ENCODE measurements around the gene CELSR2.
A peak's percentile ranks its signal among the peaks of the same experiment; 100 is the strongest.
"Not testable (repeated sequence)": the region's sequence is repeated elsewhere in the genome, so short reads cannot be mapped to it uniquely, and the experiment has no call there.

The CELSR2 gene

GRCh38 chr1:109281680-109282496 lies 32.5 kb downstream of the CELSR2 start:
- no peak for DNase-seq (ENCODE audit: low spot score)

- no peak for DNase-seq (ENCODE audit: low spot score)
Measured at GRCh38 chr1:109282497-109282951, 33.2 kb downstream of the CELSR2 start.

- peak; percentile 98 for DNase-seq (ENCODE audit: low spot score)
Measured at GRCh38 chr1:109282952-109283747, 33.8 kb downstream of the CELSR2 start, which contains the start of gene PSRC1. TSS of gene PSRC1 (minus strand) at chr1:109283145.

GRCh38 chr1:109283748-109284600 lies 34.6 kb downstream of the CELSR2 start:
- DNase-seq (ENCODE audit: low spot score), result no peak

GRCh38 chr1:109286762-109287161 lies 37.4 kb downstream of the CELSR2 start:
- DNase-seq (ENCODE audit: low spot score), result not testable (repeated sequence)

- no peak for DNase-seq (ENCODE audit: low spot score)
Measured at GRCh38 chr1:109290137-109290536, 40.8 kb downstream of the CELSR2 start.

- no peak for DNase-seq (ENCODE audit: low spot score)
Measured at GRCh38 chr1:109290998-109291397, 41.7 kb downstream of the CELSR2 start.

- DNase-seq (ENCODE audit: low spot score), result no peak
Measured at GRCh38 chr1:109292364-109292763, 43.0 kb downstream of the CELSR2 start.

- no peak for DNase-seq (ENCODE audit: low spot score)
Measured at GRCh38 chr1:109293026-109293425, 43.7 kb downstream of the CELSR2 start.

- no peak for DNase-seq (ENCODE audit: low spot score)
Measured at GRCh38 chr1:109294481-109294880, 45.1 kb downstream of the CELSR2 start.

- DNase-seq (ENCODE audit: low spot score), result no peak
Measured at GRCh38 chr1:109295712-109296415, 46.5 kb downstream of the CELSR2 start.

GRCh38 chr1:109296782-109297181 lies 47.4 kb downstream of the CELSR2 start:
- no peak for DNase-seq (ENCODE audit: low spot score)

- no peak for DNase-seq (ENCODE audit: low spot score)
Measured at GRCh38 chr1:109298666-109299557, 49.6 kb downstream of the CELSR2 start.

GRCh38 chr1:109299558-109300343 lies 50.4 kb downstream of the CELSR2 start:
- no peak for DNase-seq (ENCODE audit: low spot score)

- DNase-seq (ENCODE audit: low spot score), result no peak
Measured at GRCh38 chr1:109300650-109301151, 51.4 kb downstream of the CELSR2 start.

- DNase-seq (ENCODE audit: low spot score), result no peak
Measured at GRCh38 chr1:109301874-109302273, 52.5 kb downstream of the CELSR2 start.

GRCh38 chr1:109304226-109304920 lies 55.0 kb downstream of the CELSR2 start:
- DNase-seq (ENCODE audit: low spot score), result peak; percentile 29

GRCh38 chr1:109305991-109306390 lies 56.7 kb downstream of the CELSR2 start:
- not testable (repeated sequence) for DNase-seq (ENCODE audit: low spot score)

- DNase-seq (ENCODE audit: low spot score), result no peak
Measured at GRCh38 chr1:109306832-109307273, 57.5 kb downstream of the CELSR2 start, which contains the start of gene MYBPHL. TSS of gene MYBPHL (minus strand) at chr1:109307011. CDS start at chr1:109306991, 20 bp downstream.
